Subcutaneous abdominal adipose tissue (tissue), 5 donors: Measurements from ENCODE around the gene PLEKHO2.
"Not testable (repeated sequence)": the region's sequence is repeated elsewhere in the genome, so short reads cannot be mapped to it uniquely, and the experiment has no call there.

ENCODE experiments used
- H3K27ac ChIP-seq: one replicate; pipeline ENCODE4 v1.7.0; 2013; ENCODE audit warnings: low read depth, mild to moderate bottlenecking, inconsistent platforms, low read length, moderate library complexity
- H3K27me3 ChIP-seq, 5 donors: one replicate each; pipeline ENCODE4 v1.7.0; 2013; ENCODE audit warnings: low read length in 5 of 5, inconsistent platforms in 1 of 5; ENCODE audit not compliant: control insufficient read depth in 5 of 5, insufficient read depth in 4 of 5
- H3K36me3 ChIP-seq, 5 donors: one replicate each; pipeline ENCODE4 v1.7.0; 2013; ENCODE audit warnings: low read length in 5 of 5; ENCODE audit not compliant: control insufficient read depth in 5 of 5, insufficient read depth in 5 of 5
- H3K4me1 ChIP-seq, 5 donors: one replicate each; pipeline ENCODE4 v1.7.0; 2013; ENCODE audit warnings: low read length in 5 of 5, mild to moderate bottlenecking in 3 of 5, moderate library complexity in 1 of 5; ENCODE audit not compliant: control insufficient read depth in 5 of 5, insufficient read depth in 5 of 5
- H3K4me3 ChIP-seq, 5 donors: one replicate each; pipeline ENCODE4 v1.7.0; 2013; ENCODE audit warnings: low read length in 5 of 5, low read depth in 1 of 5
- H3K9ac ChIP-seq, 5 donors: one replicate each; pipeline ENCODE4 v1.7.0; 2013; ENCODE audit warnings: low read length in 5 of 5, mild to moderate bottlenecking in 4 of 5, moderate library complexity in 3 of 5
- H3K9me3 ChIP-seq, 5 donors: one replicate each; pipeline ENCODE4 v1.7.0; 2013; ENCODE audit warnings: low read length in 5 of 5; ENCODE audit not compliant: control insufficient read depth in 5 of 5
- donor health status: healthy.
- donor health status: healthy.
- donor health status: healthy.
- donor health status: healthy.
- donor health status: healthy.

PLEKHO2 gene

DNA sequence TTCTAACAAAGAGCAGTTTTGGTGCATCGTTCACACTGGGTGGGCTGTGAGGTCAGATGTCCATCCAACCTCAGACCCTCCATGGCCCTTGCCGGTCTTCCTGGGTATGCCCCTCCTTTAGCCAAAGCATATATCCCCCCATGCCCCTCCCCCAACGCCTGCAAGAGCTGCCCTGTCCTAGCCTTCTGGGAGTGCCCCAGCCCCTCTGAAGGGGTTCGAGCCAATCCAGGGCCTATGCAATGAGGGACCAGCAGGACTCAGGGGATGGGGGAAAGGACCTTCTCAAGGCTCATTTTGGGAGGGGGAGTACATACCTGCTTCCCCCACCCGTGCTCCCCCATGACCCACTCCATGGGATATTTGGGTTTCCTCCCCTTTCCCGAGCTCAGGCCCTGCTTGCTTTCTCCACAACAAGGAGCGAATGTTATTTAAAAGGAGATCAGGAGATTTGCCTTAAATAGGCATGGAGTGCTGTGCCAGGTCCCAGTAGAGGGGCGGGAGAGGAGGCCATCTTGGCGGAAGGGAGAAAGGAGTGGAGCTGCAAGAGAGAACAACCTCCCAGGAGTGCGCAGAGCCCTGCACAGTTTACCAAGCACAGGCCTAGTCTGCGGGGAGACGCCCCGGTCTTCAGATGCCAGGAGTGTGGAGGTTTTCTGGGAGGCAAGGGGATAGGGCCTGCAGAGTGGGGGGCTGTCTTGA is 34.5 kb upstream of the PLEKHO2 start:
- no peak overlapping the region for H3K9ac ChIP-seq
- H3K36me3 ChIP-seq = no peaks in the 10 kb centered on the region
- H3K4me1 ChIP-seq = peaks cover 0 to 5% (median 0%) of the 10 kb centered on the region in 5 donors
- H3K4me3 ChIP-seq = no peak overlapping the region
- no peak overlapping the region for H3K27ac ChIP-seq
- H3K9me3 ChIP-seq = no peaks in the 10 kb centered on the region
- peaks cover 0 to 2% (median 0%) of the 10 kb centered on the region in 5 donors for H3K27me3 ChIP-seq

DNA sequence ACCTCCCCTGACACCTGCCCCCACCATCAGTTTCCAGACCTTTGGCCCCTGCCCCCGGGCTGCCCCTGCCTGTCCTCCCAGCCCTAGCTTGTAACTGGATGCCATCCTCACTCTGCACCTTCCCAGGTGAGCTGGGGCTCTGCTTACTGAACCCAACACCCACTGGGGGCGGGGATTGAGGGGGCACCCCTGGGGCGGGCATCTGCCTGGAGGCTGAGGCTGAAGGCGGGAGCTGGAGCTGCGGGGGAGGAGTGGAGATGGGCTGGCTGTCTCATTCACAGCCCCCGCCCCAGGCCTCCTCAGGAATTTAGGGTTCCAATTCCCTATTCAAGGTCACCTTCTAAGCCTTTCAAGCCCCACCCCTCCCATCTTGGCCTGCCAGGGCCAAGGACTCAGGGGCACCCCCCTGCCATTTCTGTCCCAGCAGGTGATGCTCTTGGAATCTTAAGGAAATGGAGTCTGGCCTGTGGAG is 33.9 kb upstream of the PLEKHO2 start:
- peaks cover 0 to 2% (median 0%) of the 10 kb centered on the region in 5 donors for H3K27me3 ChIP-seq
- no peak overlapping the region for H3K27ac ChIP-seq
- H3K4me1 ChIP-seq = peaks cover 0 to 5% (median 0%) of the 10 kb centered on the region in 5 donors
- no peaks in the 10 kb centered on the region for H3K36me3 ChIP-seq
- H3K9me3 ChIP-seq = no peaks in the 10 kb centered on the region
- H3K9ac ChIP-seq = no peak overlapping the region
- H3K4me3 ChIP-seq = no peak overlapping the region

DNA sequence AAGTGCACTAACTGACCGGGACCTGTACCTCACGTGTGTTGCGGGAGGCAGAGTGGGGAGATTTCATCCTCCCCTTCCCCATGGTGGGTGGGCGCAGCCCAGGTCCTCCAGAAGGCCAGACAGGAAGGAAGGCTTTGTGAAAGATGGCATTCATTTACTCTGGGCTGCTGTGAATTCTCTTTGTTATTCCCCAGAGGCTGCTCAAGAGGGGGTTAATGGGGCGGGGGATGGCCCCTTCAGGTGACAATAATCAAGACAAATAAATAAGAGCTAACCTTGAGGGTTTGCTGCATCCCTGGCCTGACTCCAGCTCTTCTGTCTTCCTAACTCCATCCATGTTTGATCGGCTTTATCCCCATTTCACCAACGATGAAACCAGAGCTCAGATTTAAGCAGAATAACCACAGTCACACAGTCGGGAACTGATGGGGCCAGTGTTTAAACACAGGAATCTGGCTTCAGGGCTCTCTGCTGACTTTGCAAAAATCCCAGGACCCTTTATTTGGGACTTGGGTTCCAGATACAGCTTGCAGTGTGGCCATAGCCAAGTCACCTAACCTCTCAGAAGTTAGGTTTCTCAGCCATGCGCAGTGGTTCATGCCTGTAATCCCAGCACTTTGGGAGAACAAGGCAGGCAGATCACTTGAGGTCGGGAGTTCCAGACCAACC is 32.8 kb upstream of the PLEKHO2 start:
- Histone ChIP-seq H3K27me3 (peaks cover 0 to 2% (median 0%) of the 10 kb centered on the region in 5 donors), H3K27ac (no peak overlapping the region), H3K9me3 (no peaks in the 10 kb centered on the region), H3K36me3 (no peaks in the 10 kb centered on the region), H3K9ac (no peak overlapping the region), H3K4me1 (peaks cover 0 to 5% (median 0%) of the 10 kb centered on the region in 5 donors), H3K4me3 (no peak overlapping the region)

DNA sequence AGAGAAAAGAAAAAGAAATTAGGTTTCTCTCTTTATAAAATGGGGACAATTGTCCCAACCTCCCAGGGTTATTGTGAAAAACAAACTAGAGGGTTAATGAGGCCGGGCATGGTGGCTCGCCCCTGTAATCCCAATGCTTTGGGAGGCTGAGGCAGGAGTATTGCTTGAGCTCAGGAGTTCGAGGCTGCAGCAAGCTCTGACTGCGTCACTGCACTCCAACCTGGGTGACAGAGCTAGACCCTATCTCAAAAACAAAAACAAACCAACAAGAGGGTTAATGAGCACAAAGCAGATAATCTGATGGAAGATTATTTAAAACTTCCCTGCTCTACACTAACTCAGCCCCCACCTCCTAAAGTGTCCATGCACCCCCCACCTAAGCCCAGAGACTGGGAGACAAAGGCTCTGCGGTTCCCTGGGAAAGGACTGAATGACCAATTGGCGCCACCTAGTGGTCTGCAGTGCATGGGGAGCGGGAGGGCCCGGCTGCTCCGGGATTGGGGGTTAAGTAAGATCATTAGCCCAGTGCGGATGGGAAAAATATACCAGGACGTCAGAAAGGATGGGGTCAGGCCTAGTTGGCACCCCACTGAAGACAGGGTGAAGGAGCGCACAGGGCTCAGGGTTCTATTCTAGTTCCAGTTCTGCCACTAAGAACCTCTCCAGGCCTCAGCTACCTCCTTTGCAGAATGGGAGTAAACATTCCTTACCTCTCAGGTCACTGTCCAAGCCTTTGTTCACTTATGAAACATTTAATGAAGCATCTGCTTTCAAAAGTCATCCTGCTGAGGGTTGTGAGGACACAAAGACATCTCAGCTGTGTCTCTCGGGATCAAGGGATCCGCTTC is 31.8 kb upstream of the PLEKHO2 start:
- no peak overlapping the region for H3K4me3 ChIP-seq
- no peaks in the 10 kb centered on the region for H3K9me3 ChIP-seq
- H3K9ac ChIP-seq = no peak overlapping the region
- no peak overlapping the region for H3K27ac ChIP-seq
- peaks cover 0 to 2% (median 0%) of the 10 kb centered on the region in 5 donors for H3K27me3 ChIP-seq
- peaks cover 0 to 5% (median 0%) of the 10 kb centered on the region in 5 donors for H3K4me1 ChIP-seq
- no peaks in the 10 kb centered on the region for H3K36me3 ChIP-seq

DNA sequence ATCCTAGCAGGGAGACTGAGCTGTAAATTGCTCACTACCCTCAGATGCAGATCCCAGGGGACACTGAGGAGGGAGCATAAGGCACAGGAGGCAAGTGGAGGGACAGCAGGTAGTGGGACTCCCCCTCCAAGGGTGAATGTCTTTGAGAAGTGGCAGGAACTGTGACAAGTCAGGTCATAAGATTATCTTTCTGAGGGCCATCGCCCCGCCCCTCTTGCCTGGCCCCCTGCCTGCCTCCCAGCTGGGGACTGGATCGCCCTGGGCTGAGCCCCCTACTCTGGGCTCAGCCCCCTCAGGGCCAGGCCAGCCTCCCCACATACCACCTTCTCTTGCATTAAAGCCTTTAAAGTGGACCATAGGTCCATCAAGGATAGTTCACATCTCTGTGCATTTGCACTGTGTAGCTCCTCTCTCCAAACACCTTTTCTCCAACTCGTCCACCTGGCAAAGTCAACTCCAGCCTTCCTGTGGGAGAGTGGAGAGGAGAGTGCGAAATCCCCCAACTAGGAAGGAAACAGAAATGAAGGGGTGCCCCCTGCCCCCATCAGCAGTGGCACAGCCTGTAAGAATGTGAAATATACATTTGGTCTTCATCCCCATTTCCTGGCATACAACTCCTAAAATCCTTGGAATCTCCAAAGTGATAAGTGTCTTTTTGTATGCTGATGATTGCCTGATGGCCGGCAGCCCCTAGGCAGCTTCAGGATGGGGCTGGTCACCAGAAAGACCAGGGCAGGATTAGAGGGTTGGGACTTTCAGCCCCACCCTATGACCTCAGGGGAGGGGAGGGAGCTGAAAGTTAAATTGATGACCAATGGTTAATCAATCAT is 31.0 kb upstream of the PLEKHO2 start:
- no peak overlapping the region for H3K9ac ChIP-seq
- no peak overlapping the region for H3K27ac ChIP-seq

DNA sequence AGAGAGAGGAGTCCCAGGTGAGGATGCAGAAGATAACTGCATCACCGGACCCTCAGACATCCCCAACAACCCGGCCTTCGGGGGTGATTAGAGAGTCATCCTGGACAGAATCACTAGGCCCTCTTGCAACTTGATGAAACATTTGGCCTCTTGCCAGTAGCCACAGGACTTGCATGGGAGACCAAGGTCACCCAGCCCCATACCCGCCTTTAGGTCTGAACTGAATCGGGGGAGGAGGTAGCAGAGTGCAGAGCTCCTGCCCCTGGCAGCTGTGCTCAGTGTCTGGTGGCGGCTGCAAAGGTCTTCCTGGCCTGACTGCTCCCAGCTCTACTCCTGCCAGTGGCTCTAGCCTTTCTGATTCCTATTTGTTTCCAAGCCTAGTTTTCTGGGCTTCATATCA is 28.6 kb upstream of the PLEKHO2 start:
- Histone ChIP-seq H3K36me3 (no peaks in the 10 kb centered on the region), H3K9ac (no peak overlapping the region), H3K27me3 (peaks cover 0 to 2% (median 0%) of the 10 kb centered on the region in 5 donors), H3K4me3 (no peak overlapping the region), H3K9me3 (no peaks in the 10 kb centered on the region), H3K4me1 (peaks cover 0 to 2% (median 0%) of the 10 kb centered on the region in 5 donors), H3K27ac (no peak overlapping the region)

More for the DNA sequence above, 31.0 kb upstream of the PLEKHO2 start:
- Histone ChIP-seq H3K36me3 (no peaks in the 10 kb centered on the region), H3K27me3 (peaks cover 0 to 2% (median 0%) of the 10 kb centered on the region in 5 donors), H3K9me3 (no peaks in the 10 kb centered on the region), H3K4me3 (no peak overlapping the region), H3K4me1 (peaks cover 0 to 5% (median 0%) of the 10 kb centered on the region in 5 donors)

DNA sequence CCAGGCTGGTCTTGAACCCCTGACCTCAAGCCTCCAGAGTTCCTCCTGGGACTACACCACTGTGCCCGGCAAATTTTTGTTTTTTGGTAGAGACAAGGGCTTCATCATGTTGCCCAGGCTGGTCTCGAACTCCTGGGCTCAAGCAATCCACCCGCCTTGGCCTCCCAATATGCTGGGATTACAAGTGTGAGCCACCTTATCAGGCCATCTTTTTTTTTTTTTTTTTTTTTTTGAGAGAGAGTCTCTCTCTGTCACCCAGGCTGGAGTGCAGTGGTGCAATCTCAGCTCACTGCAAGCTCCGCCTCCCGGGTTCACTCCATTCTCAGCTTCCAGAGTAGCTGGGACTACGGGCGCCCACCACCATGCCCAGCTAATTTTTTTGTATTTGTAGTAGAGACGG is 27.4 kb upstream of the PLEKHO2 start:
- not testable (repeated sequence) for H3K4me1 ChIP-seq, H3K4me3 ChIP-seq, H3K9me3 ChIP-seq, H3K27ac ChIP-seq, H3K9ac ChIP-seq, H3K36me3 ChIP-seq, H3K27me3 ChIP-seq

DNA sequence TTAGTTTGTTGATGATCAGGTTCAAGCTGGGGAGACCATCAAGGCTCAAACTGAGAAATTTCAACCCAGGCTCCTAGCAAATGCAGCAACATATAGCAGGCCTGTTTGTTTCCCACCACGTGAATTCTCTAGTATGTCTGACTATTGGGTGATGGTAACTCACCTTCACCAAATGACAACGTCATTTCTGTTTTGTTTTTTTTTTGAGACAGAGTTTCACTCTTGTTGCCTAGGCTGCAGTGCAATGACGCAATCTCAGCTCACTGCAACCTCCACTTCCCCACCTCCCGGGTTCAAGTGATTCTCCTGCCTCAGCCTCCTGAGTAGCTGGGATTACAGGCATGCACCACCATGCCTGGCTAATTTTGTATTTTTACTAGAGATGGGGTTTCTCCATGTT is 26.8 kb upstream of the PLEKHO2 start:
- H3K4me3 ChIP-seq, H3K36me3 ChIP-seq, H3K27me3 ChIP-seq, H3K4me1 ChIP-seq, H3K9ac ChIP-seq, H3K9me3 ChIP-seq, H3K27ac ChIP-seq: not testable (repeated sequence)

DNA sequence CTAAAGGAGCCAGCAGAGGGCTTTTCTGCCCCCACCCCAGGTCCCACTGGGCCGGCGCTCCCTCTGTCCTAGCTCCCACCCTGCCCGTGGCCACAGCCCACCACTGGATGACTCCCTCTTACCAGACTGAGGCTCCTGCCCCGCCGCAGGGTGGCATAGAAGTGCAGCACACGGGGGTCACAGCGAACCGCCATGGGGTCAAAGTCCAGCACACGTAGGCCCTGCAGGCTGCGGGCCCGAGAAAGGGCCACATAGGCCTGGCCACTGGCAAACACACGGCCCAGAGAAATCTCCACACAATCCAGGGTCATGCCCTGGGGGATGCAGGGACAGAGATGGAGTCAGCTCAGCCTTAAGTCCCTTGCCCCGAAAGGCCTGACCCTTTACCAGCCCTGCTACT is 25.3 kb upstream of the PLEKHO2 start:
- Histone ChIP-seq H3K36me3 (no peaks in the 10 kb centered on the region), H3K27ac (no peak overlapping the region)

More for the DNA sequence above, 25.3 kb upstream of the PLEKHO2 start:
- Histone ChIP-seq H3K9me3 (no peaks in the 10 kb centered on the region), H3K4me1 (no peaks in the 10 kb centered on the region), H3K9ac (no peak overlapping the region), H3K27me3 (no peaks in the 10 kb centered on the region), H3K4me3 (no peak overlapping the region)
